Sigmoid colon (tissue), 7 donors: ENCODE data around the gene FBXW11. TPM values are rescaled to one million over a fixed set of nuclear protein-coding genes. Genes with fewer than 3 reads are reported as not detected.
"Not testable (repeated sequence)": the region's sequence is repeated elsewhere in the genome, so short reads cannot be mapped to it uniquely, and the experiment has no call there.

Source experiments
- DNase-seq: peaks from one replicate; pipeline ENCODE4 v3.0.0-alpha.2; 2019
- H3K27ac ChIP-seq, 4 donors: fragments of 200-600 bp; sonication (generic); one replicate each; pipeline ENCODE4 v1.5.1; 2016 to 2019; ENCODE audit warnings: mild to moderate bottlenecking in 1 of 4
- H3K27me3 ChIP-seq, 3 donors: fragments of 200-600 bp; sonication (generic); one replicate each; pipeline ENCODE4 v1.5.1; 2019; ENCODE audit warnings: mild to moderate bottlenecking in 1 of 3
- H3K36me3 ChIP-seq, 4 donors: fragments of 200-600 bp; sonication (generic); one replicate each; pipeline ENCODE4 v1.5.1; 2016 to 2019
- H3K4me1 ChIP-seq, 4 donors: fragments of 200-600 bp; sonication (generic); one replicate each; pipeline ENCODE4 v1.5.1; 2017 to 2019
- H3K4me3 ChIP-seq, 4 donors: fragments of 200-600 bp; sonication (generic); one replicate each; pipeline ENCODE4 v1.5.1; 2017 to 2019; ENCODE audit warnings: mild to moderate bottlenecking in 2 of 4, moderate library complexity in 1 of 4
- H3K9me3 ChIP-seq, 4 donors: fragments of 200-600 bp in 3 of 4; sonication (generic) in 3 of 4; one replicate each; pipeline versions ENCODE4 v1.5.1 to v1.6.1; 2013 to 2019
- CTCF ChIP-seq, 4 experiments: fragments of 450-650 bp in 3 of 4; fragments of 200-600 bp in 1 of 4; IDR thresholded peaks; one replicate each; pipeline ENCODE4 v1.5.1; 2016 to 2019; ENCODE audit warnings: antibody characterized with exemption in 4 of 4, mild to moderate bottlenecking in 3 of 4, moderate library complexity in 2 of 4
- EP300 ChIP-seq, 4 donors: sonication (generic); formaldehyde crosslinking; IDR thresholded peaks; one replicate each; pipeline ENCODE4 v1.6.1; 2017; ENCODE audit warnings: antibody characterized with exemption in 4 of 4
- POLR2A ChIP-seq, 2 donors: fragments of 450-650 bp; IDR thresholded peaks; one replicate each; pipeline ENCODE4 v1.6.1; 2016; ENCODE audit warnings: antibody characterized with exemption in 2 of 2, mild to moderate bottlenecking in 2 of 2, moderate library complexity in 2 of 2
- POLR2AphosphoS5 ChIP-seq, 4 donors: sonication (generic); formaldehyde crosslinking; IDR thresholded peaks; one replicate each; pipeline ENCODE4 v1.6.1; 2017; ENCODE audit warnings: antibody characterized with exemption in 4 of 4
- WGBS, 2 donors: extraction: QIAGEN DNeasy Blood & Tissue Kit; methylation state at CpG; one replicate each; pipeline ENCODE4 v1.1.7; 2013; 5-methylcytosine and 5-hydroxymethylcytosine counted together
- intact Hi-C: fragments of 100-400 bp; cut with DNase I; formaldehyde crosslinking; loops from one replicate; pipeline ENCODE4 v1.15.1; 2023
- polyA plus RNA-seq, 3 donors: library from polyadenylated mRNA; stranded (reverse); fragments of 200-250 nt; gene quantifications; one replicate each; pipeline ENCODE4 v1.2.3, GENCODE V29; 2013
- total RNA-seq, 4 donors: library from RNA; depleted of rRNA; stranded (reverse); fragments of >200 nt; gene quantifications; one replicate each; pipeline ENCODE4 v1.1.0, GENCODE V29; 2016
- donor health status: healthy with polysubstance abuse.
- donor health status: Bipolar disorder and iron deficiency.
- donor health status: healthy.

The FBXW11 gene
- total and polyA plus RNA-seq, 7 donors: 14.4 to 67.1 (median 42.9) TPM

- no peak for DNase-seq
- Histone ChIP-seq H3K36me3 (no peaks in the 10 kb centered on the region), H3K4me1 (peaks cover 0 to 43% (median 37%) of the 10 kb centered on the region in 4 donors), H3K27me3 (no peaks in the 10 kb centered on the region), H3K9me3 (no peaks in the 10 kb centered on the region), H3K27ac (no peak overlapping the region), H3K4me3 (no peak overlapping the region)
- TF ChIP-seq POLR2A (IDR thresholded peaks at IDR 0.05) (no peak), POLR2AphosphoS5 (IDR thresholded peaks at IDR 0.05) (no peak), CTCF (IDR thresholded peaks at IDR 0.05) (no peak), EP300 (IDR thresholded peaks at IDR 0.05) (no peak)
- 73 to 74% methylated on average over 4 of the region's 4 CpGs for WGBS, 2 donors
- intact Hi-C loops: no loop called here
Measured at GRCh38 chr5:171951218-171951617, 55.2 kb downstream of the FBXW11 start.

GRCh38 chr5:171946000-171946781 lies 60.2 kb downstream of the FBXW11 start:
- H3K36me3 ChIP-seq: no peaks in the 10 kb centered on the region
- no peaks in the 10 kb centered on the region for H3K9me3 ChIP-seq
- no peak overlapping the region for H3K27ac ChIP-seq
- H3K4me3 ChIP-seq: no peak overlapping the region
- WGBS, 2 donors: 95 to 97% methylated on average over 3 of the region's 3 CpGs
- H3K27me3 ChIP-seq: no peaks in the 10 kb centered on the region
- no peak for TF ChIP-seq EP300 (IDR thresholded peaks at IDR 0.05)
- TF ChIP-seq POLR2AphosphoS5 (IDR thresholded peaks at IDR 0.05): no peak
- no peak for TF ChIP-seq CTCF (IDR thresholded peaks at IDR 0.05)
- TF ChIP-seq POLR2A (IDR thresholded peaks at IDR 0.05): no peak
- peaks cover 0 to 22% (median 11%) of the 10 kb centered on the region in 4 donors for H3K4me1 ChIP-seq
- DNase-seq: no peak
- intact Hi-C loops: no loop called here

- H3K4me1 ChIP-seq: peaks cover 0 to 22% (median 15%) of the 10 kb centered on the region in 4 donors
- no peaks in the 10 kb centered on the region for H3K27me3 ChIP-seq
- H3K27ac ChIP-seq: no peak overlapping the region
- no peak for TF ChIP-seq POLR2A (IDR thresholded peaks at IDR 0.05)
- no peaks in the 10 kb centered on the region for H3K36me3 ChIP-seq
- H3K4me3 ChIP-seq: no peak overlapping the region
- intact Hi-C loops: no loop called here
- 32 to 74% methylated on average over 4 of the region's 4 CpGs for WGBS, 2 donors
- DNase-seq: no peak
- no peaks in the 10 kb centered on the region for H3K9me3 ChIP-seq
Measured at GRCh38 chr5:171945476-171945875, 61.0 kb downstream of the FBXW11 start.

- no peak overlapping the region for H3K27ac ChIP-seq
- DNase-seq: no peak
- no peaks in the 10 kb centered on the region for H3K9me3 ChIP-seq
- peaks cover 0 to 25% (median 19%) of the 10 kb centered on the region in 4 donors for H3K4me1 ChIP-seq
- H3K36me3 ChIP-seq: no peaks in the 10 kb centered on the region
- 72 to 96% methylated on average over 2 of the region's 2 CpGs for WGBS, 2 donors
- intact Hi-C loops: no loop called here
- TF ChIP-seq POLR2A (IDR thresholded peaks at IDR 0.05) (no peak), CTCF (IDR thresholded peaks at IDR 0.05) (no peak), POLR2AphosphoS5 (IDR thresholded peaks at IDR 0.05) (no peak), EP300 (IDR thresholded peaks at IDR 0.05) (no peak)
- H3K27me3 ChIP-seq: no peaks in the 10 kb centered on the region
- H3K4me3 ChIP-seq: no peak overlapping the region
Measured at GRCh38 chr5:171945066-171945465, 61.4 kb downstream of the FBXW11 start.

- H3K27me3 ChIP-seq, H3K4me3 ChIP-seq, intact Hi-C loops, H3K36me3 ChIP-seq, H3K9me3 ChIP-seq, H3K27ac ChIP-seq, DNase-seq: not testable (repeated sequence)
- peaks cover 0 to 25% (median 17%) of the 10 kb centered on the region in 4 donors for H3K4me1 ChIP-seq
- 15 to 49% methylated on average over 3 to 4 of the region's 6 CpGs for WGBS, 2 donors
Measured at GRCh38 chr5:171942112-171942516, 64.3 kb downstream of the FBXW11 start.

- intact Hi-C loops, H3K36me3 ChIP-seq, H3K27me3 ChIP-seq, H3K27ac ChIP-seq, H3K9me3 ChIP-seq, H3K4me3 ChIP-seq, DNase-seq: not testable (repeated sequence)
- 17 to 63% methylated on average over 1 of the region's 1 CpG for WGBS, 2 donors
- peaks cover 0 to 25% (median 17%) of the 10 kb centered on the region in 4 donors for H3K4me1 ChIP-seq
Measured at GRCh38 chr5:171941675-171942074, 64.8 kb downstream of the FBXW11 start.

- H3K9me3 ChIP-seq, intact Hi-C loops, DNase-seq, H3K36me3 ChIP-seq, H3K27me3 ChIP-seq, H3K4me3 ChIP-seq, H3K27ac ChIP-seq: not testable (repeated sequence)
- WGBS, 2 donors: 22 to 38% methylated on average over 3 of the region's 5 CpGs
- peaks cover 0 to 25% (median 17%) of the 10 kb centered on the region in 4 donors for H3K4me1 ChIP-seq
Measured at GRCh38 chr5:171941275-171941674, 65.2 kb downstream of the FBXW11 start.
